Measurements from ENCODE around the gene KCND1. TPM values are rescaled to one million over a fixed set of nuclear protein-coding genes. Genes with fewer than 3 reads are reported as not detected.

The KCND1 gene
- total RNA-seq, 2 donors from 2014 or later, result 0.90 to 1.0 TPM

DNA sequence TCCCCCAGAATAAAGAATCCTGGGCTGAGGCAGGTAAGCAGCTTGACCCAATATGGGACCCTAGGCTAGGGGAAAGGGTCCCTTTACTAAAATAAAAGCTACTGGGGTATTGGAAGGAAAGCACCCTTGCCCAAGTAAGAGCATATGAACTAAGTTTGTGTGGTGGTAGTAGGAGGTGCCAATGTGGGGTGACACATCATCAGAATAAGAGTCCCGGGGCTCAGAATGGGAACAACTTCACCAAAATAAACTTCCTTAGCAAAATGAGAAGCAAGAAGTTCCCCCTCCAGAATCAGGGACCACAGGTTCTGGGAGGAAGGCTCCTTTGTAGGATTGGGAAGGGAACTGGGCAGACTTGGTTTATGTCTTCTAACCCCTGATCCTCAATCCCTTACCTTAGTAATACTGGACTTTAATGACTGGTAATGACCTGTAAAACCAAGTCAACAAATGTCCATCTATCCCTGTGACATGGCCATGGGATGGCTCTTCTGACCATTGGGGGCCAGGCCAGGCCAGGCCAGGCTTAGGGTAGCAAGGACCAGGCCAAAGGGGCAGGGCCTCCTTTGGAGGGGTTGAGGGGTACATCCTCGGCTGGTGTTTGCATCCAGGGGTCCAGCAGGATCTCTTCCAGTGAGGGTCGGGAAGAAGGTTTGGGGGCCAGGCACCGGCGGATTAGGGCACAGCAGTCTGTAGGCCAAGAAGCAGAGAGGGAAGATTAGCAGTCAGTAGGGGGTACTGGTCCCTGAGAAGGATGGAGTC lies 57.9 kb downstream of the KCND1 start:
- Histone ChIP-seq H3K27me3 (no peaks in the 10 kb centered on the region), H3K4me3 (no peak overlapping the region), H3K36me3 (no peaks in the 10 kb centered on the region), H3K9me3 (no peaks in the 10 kb centered on the region), H3K27ac (no peak overlapping the region), H3K9ac (ENCODE audit: low read depth in 2 of 2, low read length in 2 of 2) (no peak overlapping the region), H3K4me1 (no peaks in the 10 kb centered on the region)
- TF ChIP-seq, protein P1, sequence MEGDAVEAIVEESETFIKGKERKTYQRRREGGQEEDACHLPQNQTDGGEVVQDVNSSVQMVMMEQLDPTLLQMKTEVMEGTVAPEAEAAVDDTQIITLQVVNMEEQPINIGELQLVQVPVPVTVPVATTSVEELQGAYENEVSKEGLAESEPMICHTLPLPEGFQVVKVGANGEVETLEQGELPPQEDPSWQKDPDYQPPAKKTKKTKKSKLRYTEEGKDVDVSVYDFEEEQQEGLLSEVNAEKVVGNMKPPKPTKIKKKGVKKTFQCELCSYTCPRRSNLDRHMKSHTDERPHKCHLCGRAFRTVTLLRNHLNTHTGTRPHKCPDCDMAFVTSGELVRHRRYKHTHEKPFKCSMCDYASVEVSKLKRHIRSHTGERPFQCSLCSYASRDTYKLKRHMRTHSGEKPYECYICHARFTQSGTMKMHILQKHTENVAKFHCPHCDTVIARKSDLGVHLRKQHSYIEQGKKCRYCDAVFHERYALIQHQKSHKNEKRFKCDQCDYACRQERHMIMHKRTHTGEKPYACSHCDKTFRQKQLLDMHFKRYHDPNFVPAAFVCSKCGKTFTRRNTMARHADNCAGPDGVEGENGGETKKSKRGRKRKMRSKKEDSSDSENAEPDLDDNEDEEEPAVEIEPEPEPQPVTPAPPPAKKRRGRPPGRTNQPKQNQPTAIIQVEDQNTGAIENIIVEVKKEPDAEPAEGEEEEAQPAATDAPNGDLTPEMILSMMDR (IDR thresholded peaks at IDR 0.05), result no peak
- intact Hi-C loops (cut with DNase I), result no loop called here
- no peak for DNase-seq

DNA sequence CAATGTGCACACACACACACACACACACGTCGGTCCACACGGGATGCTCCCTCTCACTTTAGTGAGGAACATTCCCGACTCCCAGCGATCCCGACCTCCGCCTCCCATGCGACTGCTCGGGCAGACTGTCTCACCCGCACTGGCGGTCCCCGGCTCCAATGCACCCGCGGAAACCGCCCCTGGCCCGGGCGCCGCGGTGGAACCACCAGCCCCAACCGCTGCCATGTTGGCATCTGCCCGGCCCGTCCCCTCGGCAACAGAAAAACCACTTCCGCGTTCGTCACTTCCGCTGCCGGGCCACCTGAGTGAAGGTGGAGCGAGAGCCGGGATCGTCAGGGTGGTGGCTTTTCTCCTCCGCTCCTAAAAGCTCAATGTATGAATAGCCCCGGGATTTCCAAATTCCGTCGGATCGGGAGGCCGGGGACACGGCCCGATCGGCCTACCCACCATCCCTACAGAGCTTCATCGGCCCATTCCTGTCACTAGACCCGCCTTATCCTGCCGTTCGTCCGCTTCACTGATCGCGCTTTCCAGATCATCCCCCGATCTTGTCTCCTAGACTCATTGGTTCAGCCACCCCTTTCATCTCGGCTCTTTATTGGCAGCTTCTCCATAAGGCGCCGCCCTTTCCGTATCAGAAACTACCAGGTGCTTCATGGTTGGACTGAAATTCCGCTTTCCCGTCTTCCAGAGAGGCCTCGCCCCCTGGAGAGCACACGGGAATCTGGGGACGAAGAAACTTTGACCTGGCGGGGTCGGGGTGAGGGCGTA lies 60.0 kb downstream of the KCND1 start, which contains the start of gene SLC35A2:
Gene SLC35A2, minus strand, starts transcription at position 235 of the 771 bp plus-strand sequence. Its CDS starts 10 bp downstream, at position 225.
- intact Hi-C loops (cut with DNase I), result no loop called here

More for the DNA sequence above, 60.0 kb downstream of the KCND1 start, which contains the start of gene SLC35A2:
- H3K9ac ChIP-seq (ENCODE audit: low read depth in 2 of 2, low read length in 2 of 2), result peak within 1 kb of the TSS; percentile 54 to 76
- no peaks in the 10 kb centered on the region for H3K27me3 ChIP-seq
- no peaks in the 10 kb centered on the region for H3K36me3 ChIP-seq
- peak; percentile 89 for DNase-seq
- H3K9me3 ChIP-seq, result no peaks in the 10 kb centered on the region
- TF ChIP-seq, protein P1 (IDR thresholded peaks at IDR 0.05), result no peak
- H3K4me3 ChIP-seq, result peak within 1 kb of the TSS; percentile 56
- peak within 1 kb of the TSS; percentile 65 for H3K27ac ChIP-seq
- no peaks in the 10 kb centered on the region for H3K4me1 ChIP-seq

Other genes with a start within 250 kb of the KCND1 start
- gene GLOD5, start 210.1 kb downstream of the KCND1 start, total RNA-seq, result 1 to 10 TPM; 4.0 to 9.0 TPM
- under 1 TPM in 1 of 2 donors, not detected in 1; 0.77 TPM for gene GATA1, start 185.3 kb downstream of the KCND1 start, total RNA-seq
- 10 to 100 TPM; 66.2 to 71.5 TPM for gene HDAC6, start 169.8 kb downstream of the KCND1 start, total RNA-seq
- gene ERAS, start 145.3 kb downstream of the KCND1 start, total RNA-seq, result under 1 TPM in 1 of 2 donors, not detected in 1; 0.32 TPM
- gene PCSK1N, start 136.2 kb downstream of the KCND1 start, total RNA-seq, result 10 to 100 TPM in 1 of 2 donors, 1 to 10 TPM in 1; 6.0 to 10.1 TPM
- gene TIMM17B, start 74.1 kb downstream of the KCND1 start, total RNA-seq, result 10 to 100 TPM; 48.8 to 91.0 TPM
- gene PQBP1, start 73.9 kb downstream of the KCND1 start, total RNA-seq, result 10 to 100 TPM; 68.1 to 76.3 TPM
- 10 to 100 TPM; 57.8 to 83.1 TPM for gene SLC35A2, start 60.2 kb downstream of the KCND1 start, total RNA-seq
- gene PIM2, start 52.8 kb downstream of the KCND1 start, total RNA-seq, result 10 to 100 TPM; 14.3 to 18.8 TPM
- 10 to 100 TPM; 40.2 to 40.9 TPM for gene OTUD5, start 14.2 kb downstream of the KCND1 start, total RNA-seq
- gene GRIPAP1, start 30.4 kb upstream of the KCND1 start, total RNA-seq, result 10 to 100 TPM; 32.0 to 36.9 TPM
- gene TFE3, start 71.5 kb upstream of the KCND1 start, total RNA-seq, result 10 to 100 TPM; 22.4 to 28.5 TPM
- gene CCDC120, start 87.2 kb upstream of the KCND1 start, total RNA-seq, result 10 to 100 TPM; 11.3 to 11.8 TPM
- gene PRAF2, start 102.2 kb upstream of the KCND1 start, total RNA-seq, result 1 to 10 TPM; 7.0 to 9.9 TPM
- gene WDR45, start 108.0 kb upstream of the KCND1 start, total RNA-seq, result 10 to 100 TPM; 40.6 to 46.9 TPM
- 10 to 100 TPM; 25.0 to 27.6 TPM for gene GPKOW, start 151.9 kb upstream of the KCND1 start, total RNA-seq
- 10 to 100 TPM in 1 of 2 donors, 1 to 10 TPM in 1; 4.3 to 14.7 TPM for gene MAGIX, start 190.9 kb upstream of the KCND1 start, total RNA-seq
- gene PLP2, start 200.1 kb upstream of the KCND1 start, total RNA-seq, result 100 to 1,000 TPM; 157 to 227 TPM
- gene PRICKLE3, start 214.5 kb upstream of the KCND1 start, total RNA-seq, result 10 to 100 TPM; 16.7 to 25.5 TPM
- gene SYP, start 228.3 kb upstream of the KCND1 start, total RNA-seq, result 1 to 10 TPM; 6.4 to 7.4 TPM